SK-N-SH (cell line): ENCODE results near the gene STAP2. TPM values are rescaled to one million over a fixed set of nuclear protein-coding genes. Genes with fewer than 3 reads are reported as not detected.

ENCODE experiments used
- CTCF ChIA-PET: fragments of 300-600, 350-600 bp; formaldehyde crosslinking; extraction: SDS; loops from one replicate; lab custom pipeline; 2021; lab: Yijun Ruan, JAX
- POLR2A ChIA-PET: fragments of 350-600 bp; sonication (Branson Sonifier 250); formaldehyde crosslinking; extraction: SDS; loops from one replicate; lab custom pipeline; 2020; ENCODE audit warnings: antibody characterized with exemption, inconsistent platforms; lab: Yijun Ruan, JAX
- DNase-seq: peaks from one replicate; pipeline ENCODE4 v3.0.0; 2012
- H2AFZ ChIP-seq: fragments of 200-600 bp; sonication (generic); 2 replicates; pipeline ENCODE4 v1.8.1; 2016; ENCODE audit warnings: antibody characterized with exemption, mild to moderate bottlenecking, low read depth
- H3F3A ChIP-seq: fragments of 200-600 bp; sonication (generic); replicated peaks from 2 replicates; pipeline ENCODE3; 2016; ENCODE audit warnings: antibody characterized with exemption, mild to moderate bottlenecking; ENCODE audit not compliant: insufficient read depth
- H3K27ac ChIP-seq, 2 experiments: fragments of 200-500 bp in 1 of 2; fragments of 200-600 bp in 1 of 2; sonication (Bioruptor generic) in 1 of 2; sonication (generic), shearing (Covaris generic) in 1 of 2; 2 replicates each; pipeline versions ENCODE4 v1.5.1 to v1.6.1; 2014 to 2016; ENCODE audit warnings: low read depth in 2 of 2, inconsistent platforms in 1 of 2, low read length in 1 of 2, mild to moderate bottlenecking in 1 of 2, mixed read lengths in 1 of 2
- H3K27me3 ChIP-seq: fragments of 200-600 bp; sonication (generic), shearing (Covaris generic); 2 replicates; pipeline ENCODE4 v1.6.1; 2016; ENCODE audit warnings: mixed run types; ENCODE audit not compliant: insufficient read depth
- H3K36me3 ChIP-seq, 2 experiments: fragments of 200-500 bp in 1 of 2; fragments of 200-600 bp in 1 of 2; sonication (Bioruptor generic) in 1 of 2; sonication (generic) in 1 of 2; replicated peaks in 1 of 2; 2 replicates each; pipeline versions ENCODE3 to v1.5.1; 2014 to 2016; ENCODE audit warnings: low read length in 1 of 2, mild to moderate bottlenecking in 1 of 2; ENCODE audit not compliant: insufficient read depth in 2 of 2, control insufficient read depth in 1 of 2
- H3K4me1 ChIP-seq, 2 experiments: fragments of 200-500 bp in 1 of 2; fragments of 200-600 bp in 1 of 2; sonication (Bioruptor generic) in 1 of 2; sonication (generic), shearing (Covaris generic) in 1 of 2; 2 replicates each; pipeline versions ENCODE4 v1.5.1 to v1.6.1; 2014 to 2016; ENCODE audit warnings: low read depth in 1 of 2, low read length in 1 of 2, mixed run types in 1 of 2; ENCODE audit not compliant: insufficient read depth in 2 of 2, control insufficient read depth in 1 of 2
- H3K4me2 ChIP-seq: fragments of 200-600 bp; sonication (generic), shearing (Covaris generic); 2 replicates; pipeline ENCODE4 v1.6.1; 2017; ENCODE audit warnings: mixed run types
- H3K4me3 ChIP-seq, 2 experiments: fragments of 200-500 bp in 1 of 2; fragments of 200-600 bp in 1 of 2; sonication (Bioruptor generic) in 1 of 2; sonication (generic), shearing (Covaris generic) in 1 of 2; 2 replicates each; pipeline versions ENCODE4 v1.5.1 to v1.8.1; 2014 to 2016; ENCODE audit warnings: low read depth in 2 of 2, inconsistent platforms in 1 of 2, low read length in 1 of 2, mild to moderate bottlenecking in 1 of 2, mixed read lengths in 1 of 2, moderate library complexity in 1 of 2
- H3K79me2 ChIP-seq: fragments of 200-600 bp; sonication (generic); 2 replicates; pipeline ENCODE4 v1.8.1; 2017; ENCODE audit warnings: mild to moderate bottlenecking; ENCODE audit not compliant: insufficient read depth
- H3K9ac ChIP-seq: fragments of 200-600 bp; sonication (generic); 2 replicates; pipeline ENCODE4 v1.6.1; 2017; ENCODE audit warnings: mixed run types
- H3K9me2 ChIP-seq: fragments of 200-600 bp; sonication (generic); 2 replicates; pipeline ENCODE4 v1.6.1; 2017; ENCODE audit warnings: mixed run types
- H3K9me3 ChIP-seq: fragments of 200-600 bp; sonication (generic); 2 replicates; pipeline ENCODE4 v1.6.1; 2017; ENCODE audit warnings: mixed run types, mild to moderate bottlenecking, moderate library complexity
- H4K20me1 ChIP-seq: fragments of 200-600 bp; sonication (generic); 2 replicates; pipeline ENCODE4 v1.6.1; 2017; ENCODE audit warnings: mild to moderate bottlenecking, mixed run types; ENCODE audit not compliant: insufficient read depth
- CHD2 ChIP-seq: fragments of 150-350 bp; IDR thresholded peaks from 2 replicates; pipeline ENCODE4 v1.6.1; 2018; ENCODE audit warnings: low read length; ENCODE audit not compliant: partially characterized antibody
- EZH2phosphoT487 ChIP-seq: fragments of 200-600 bp; sonication (generic); IDR thresholded peaks from 2 replicates; pipeline ENCODE4 v1.6.1; 2017; ENCODE audit warnings: low read depth, mixed run types, mild to moderate bottlenecking, antibody characterized with exemption, moderate library complexity, borderline replicate concordance
- FOSL2 ChIP-seq: IDR thresholded peaks from 2 replicates; pipeline ENCODE4 v1.4.0; 2012; ENCODE audit warnings: low read depth, mild to moderate bottlenecking, moderate library complexity, borderline replicate concordance
- FOXM1 ChIP-seq: IDR thresholded peaks from 2 replicates; pipeline ENCODE4 v1.4.0; 2012; ENCODE audit warnings: low read depth, mild to moderate bottlenecking
- GATA2 ChIP-seq: sonication (generic); formaldehyde crosslinking; IDR thresholded peaks from 2 replicates; pipeline ENCODE4 v1.5.0; 2020; ENCODE audit warnings: mild to moderate bottlenecking, missing genetic modification reagents
- MEF2A ChIP-seq: IDR thresholded peaks from 2 replicates; pipeline ENCODE4 v1.4.0; 2012; ENCODE audit warnings: low read depth, borderline replicate concordance
- RFX5 ChIP-seq: IDR thresholded peaks from 2 replicates; pipeline ENCODE4 v1.6.1; 2012; ENCODE audit warnings: mild to moderate bottlenecking, improper control_type of control experiment, low read length
- RXRA ChIP-seq: IDR thresholded peaks from 2 replicates; pipeline ENCODE4 v1.4.0; 2012; ENCODE audit warnings: low read depth, mild to moderate bottlenecking, borderline replicate concordance
- TAF1 ChIP-seq: IDR thresholded peaks from 2 replicates; pipeline ENCODE4 v1.6.1; 2012; ENCODE audit warnings: low read depth, mild to moderate bottlenecking, low read length, moderate library complexity, borderline replicate concordance
- WGBS: methylation state at CpG from one replicate; pipeline ENCODE4 v1.1.6; 2017; ENCODE audit warnings: low lambda C conversion rate; 5-methylcytosine and 5-hydroxymethylcytosine counted together
- polyA plus RNA-seq, 3 experiments: library from polyadenylated mRNA; depleted of rRNA; stranded (reverse); fragments of >200 nt; gene quantifications; 2 replicates each; pipeline ENCODE4 v1.2.3, GENCODE V29; 2012
- TF ChIP-seq, protein P1 (sequence below): fragments of 150-350 bp; IDR thresholded peaks from 2 replicates; pipeline ENCODE4 v1.6.1; 2017; ENCODE audit warnings: antibody characterized with exemption, low read length, low read depth, borderline replicate concordance
- TF ChIP-seq, protein P2 (sequence below): IDR thresholded peaks from 2 replicates; pipeline ENCODE4 v1.6.1; 2012; ENCODE audit warnings: mild to moderate bottlenecking, low read depth, low read length, moderate library complexity

The STAP2 gene
- polyA plus RNA-seq, 1 of the 3 experiments (the other 2 are of a cell fraction) = 7.6 TPM

DNA sequence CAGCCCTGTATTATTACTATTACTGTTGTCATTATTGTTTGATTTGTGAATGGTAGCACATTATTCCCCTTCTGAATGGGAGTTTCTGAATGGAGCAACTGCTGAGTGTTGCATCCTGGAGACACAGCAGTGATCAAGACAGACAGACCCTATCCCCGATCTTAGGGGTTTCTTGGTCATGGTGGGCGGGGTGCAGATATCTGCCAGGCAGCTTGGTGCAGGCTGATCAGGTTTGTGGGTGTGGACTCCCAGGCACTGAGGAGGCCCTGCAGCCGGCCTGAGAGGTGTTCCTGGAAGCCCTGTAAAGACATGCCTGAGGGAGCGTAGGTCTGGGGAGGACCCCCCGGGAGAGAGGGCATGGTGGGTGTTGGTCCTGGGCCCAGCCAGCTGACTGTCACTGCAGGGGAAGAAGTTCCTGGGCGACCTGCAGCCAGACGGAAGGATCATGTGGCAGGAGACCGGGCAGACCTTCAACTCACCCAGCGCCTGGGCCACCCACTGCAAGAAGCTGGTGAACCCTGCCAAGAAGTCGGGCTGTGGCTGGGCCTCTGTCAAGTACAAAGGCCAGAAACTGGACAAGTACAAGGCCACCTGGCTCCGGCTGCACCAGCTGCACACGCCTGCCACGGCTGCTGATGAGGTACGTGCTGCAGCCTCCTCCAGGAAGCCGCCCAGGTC is 6.9 kb upstream of the STAP2 start:
- DNase-seq = no peak
- Histone ChIP-seq H2AFZ (no peak overlapping the region), H3K36me3 (peaks cover 2 to 11% of the 10 kb centered on the region in 2 experiments), H3F3A (no peaks in the 10 kb centered on the region), H3K79me2 (0 out of 2 replicates have a peak, but pooled peaks cover 5% of the 10 kb centered on the region), H4K20me1 (no peaks in the 10 kb centered on the region), H3K9ac (no peak overlapping the region), H3K9me2 (no peaks in the 10 kb centered on the region), H3K27ac (no peak overlapping the region), H3K4me1 (peaks cover 0 to 11% of the 10 kb centered on the region in 2 experiments; a peak in 1 of 4 replicates), H3K4me3 (no peak overlapping the region), H3K27me3 (no peaks in the 10 kb centered on the region), H3K4me2 (no peak overlapping the region), H3K9me3 (no peaks in the 10 kb centered on the region)
- CTCF ChIA-PET = interaction anchor here (0.7 to 4.7 kb wide), 5 partner anchors 17 to 99 kb away, joined by 3 to 50 read pairs (median 3); partner anchors contain the start of gene YJU2
- no peak for TF ChIP-seq EZH2phosphoT487
- no peak for TF ChIP-seq TAF1
- TF ChIP-seq, protein P1, sequence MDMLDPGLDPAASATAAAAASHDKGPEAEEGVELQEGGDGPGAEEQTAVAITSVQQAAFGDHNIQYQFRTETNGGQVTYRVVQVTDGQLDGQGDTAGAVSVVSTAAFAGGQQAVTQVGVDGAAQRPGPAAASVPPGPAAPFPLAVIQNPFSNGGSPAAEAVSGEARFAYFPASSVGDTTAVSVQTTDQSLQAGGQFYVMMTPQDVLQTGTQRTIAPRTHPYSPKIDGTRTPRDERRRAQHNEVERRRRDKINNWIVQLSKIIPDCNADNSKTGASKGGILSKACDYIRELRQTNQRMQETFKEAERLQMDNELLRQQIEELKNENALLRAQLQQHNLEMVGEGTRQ = no peak
- TF ChIP-seq RFX5 = no peak
- TF ChIP-seq MEF2A = no peak
- no peak for TF ChIP-seq GATA2 (CRISPR knock-in tag)
- no peak for TF ChIP-seq RXRA
- no peak for TF ChIP-seq FOSL2
- no peak for TF ChIP-seq CHD2
- no peak for TF ChIP-seq FOXM1
- TF ChIP-seq, protein P2, sequence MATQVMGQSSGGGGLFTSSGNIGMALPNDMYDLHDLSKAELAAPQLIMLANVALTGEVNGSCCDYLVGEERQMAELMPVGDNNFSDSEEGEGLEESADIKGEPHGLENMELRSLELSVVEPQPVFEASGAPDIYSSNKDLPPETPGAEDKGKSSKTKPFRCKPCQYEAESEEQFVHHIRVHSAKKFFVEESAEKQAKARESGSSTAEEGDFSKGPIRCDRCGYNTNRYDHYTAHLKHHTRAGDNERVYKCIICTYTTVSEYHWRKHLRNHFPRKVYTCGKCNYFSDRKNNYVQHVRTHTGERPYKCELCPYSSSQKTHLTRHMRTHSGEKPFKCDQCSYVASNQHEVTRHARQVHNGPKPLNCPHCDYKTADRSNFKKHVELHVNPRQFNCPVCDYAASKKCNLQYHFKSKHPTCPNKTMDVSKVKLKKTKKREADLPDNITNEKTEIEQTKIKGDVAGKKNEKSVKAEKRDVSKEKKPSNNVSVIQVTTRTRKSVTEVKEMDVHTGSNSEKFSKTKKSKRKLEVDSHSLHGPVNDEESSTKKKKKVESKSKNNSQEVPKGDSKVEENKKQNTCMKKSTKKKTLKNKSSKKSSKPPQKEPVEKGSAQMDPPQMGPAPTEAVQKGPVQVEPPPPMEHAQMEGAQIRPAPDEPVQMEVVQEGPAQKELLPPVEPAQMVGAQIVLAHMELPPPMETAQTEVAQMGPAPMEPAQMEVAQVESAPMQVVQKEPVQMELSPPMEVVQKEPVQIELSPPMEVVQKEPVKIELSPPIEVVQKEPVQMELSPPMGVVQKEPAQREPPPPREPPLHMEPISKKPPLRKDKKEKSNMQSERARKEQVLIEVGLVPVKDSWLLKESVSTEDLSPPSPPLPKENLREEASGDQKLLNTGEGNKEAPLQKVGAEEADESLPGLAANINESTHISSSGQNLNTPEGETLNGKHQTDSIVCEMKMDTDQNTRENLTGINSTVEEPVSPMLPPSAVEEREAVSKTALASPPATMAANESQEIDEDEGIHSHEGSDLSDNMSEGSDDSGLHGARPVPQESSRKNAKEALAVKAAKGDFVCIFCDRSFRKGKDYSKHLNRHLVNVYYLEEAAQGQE = no peak
- POLR2A ChIA-PET = interaction anchor here (0.7 to 0.8 kb wide), 2 partner anchors 35 to 99 kb away, joined by 4 to 9 read pairs; partner anchors contain the start of gene YJU2
- WGBS = 91% methylated on average over 8 of the region's 15 CpGs
